Endodermal cell (in vitro differentiated cells): Measurements from ENCODE around the gene FRRS1L. TPM values are rescaled to one million over a fixed set of nuclear protein-coding genes. Genes with fewer than 3 reads are reported as not detected.

Experiments
- DNase-seq: peaks from one replicate; pipeline ENCODE4 v3.0.0-alpha.2; 2017
- H3K27ac ChIP-seq: 2 replicates; pipeline ENCODE4 v1.5.1; 2013; ENCODE audit warnings: mild to moderate bottlenecking, low read depth, low read length, moderate library complexity
- H3K27me3 ChIP-seq: 2 replicates; pipeline ENCODE4 v1.6.1; 2013; ENCODE audit warnings: mild to moderate bottlenecking, low read length, moderate library complexity; ENCODE audit not compliant: insufficient read depth, control insufficient read depth, poor library complexity, severe bottlenecking
- H3K36me3 ChIP-seq: 2 replicates; pipeline ENCODE4 v1.7.0; 2013; ENCODE audit warnings: mild to moderate bottlenecking, low read length, moderate library complexity; ENCODE audit not compliant: control insufficient read depth, insufficient read depth
- H3K4me1 ChIP-seq: one replicate; pipeline ENCODE4 v1.7.0; 2013; ENCODE audit warnings: low read length; ENCODE audit not compliant: control insufficient read depth, insufficient read depth
- H3K4me3 ChIP-seq: 2 replicates; pipeline ENCODE4 v1.5.1; 2013; ENCODE audit warnings: mild to moderate bottlenecking, low read length, moderate library complexity
- H3K9ac ChIP-seq: 2 replicates; pipeline ENCODE4 v1.6.1; 2013; ENCODE audit warnings: mild to moderate bottlenecking, low read length, moderate library complexity; ENCODE audit not compliant: poor library complexity, severe bottlenecking; ENCODE audit errors: extremely low read depth
- H3K9me3 ChIP-seq: 2 replicates; pipeline ENCODE4 v1.6.1; 2013; ENCODE audit warnings: mild to moderate bottlenecking, low read length, moderate library complexity; ENCODE audit not compliant: control insufficient read depth
- H3K27ac Mint-ChIP-seq: 2 replicates; pipeline ENCODE4 v1.8.0; 2020; ENCODE audit warnings: mixed read lengths
- H3K27me3 Mint-ChIP-seq: 2 replicates; pipeline ENCODE4 v1.8.0; 2021; ENCODE audit warnings: mild to moderate bottlenecking, mixed read lengths; ENCODE audit not compliant: insufficient read depth
- H3K36me3 Mint-ChIP-seq: 2 replicates; pipeline ENCODE4 v1.8.0; 2020; ENCODE audit warnings: low read depth, mixed read lengths
- H3K4me1 Mint-ChIP-seq: 2 replicates; pipeline ENCODE4 v1.8.0; 2020; ENCODE audit warnings: mixed read lengths
- H3K4me3 Mint-ChIP-seq: 2 replicates; pipeline ENCODE4 v1.8.0; 2020; ENCODE audit warnings: mild to moderate bottlenecking, moderate library complexity, mixed read lengths
- H3K9me3 Mint-ChIP-seq: 2 replicates; pipeline ENCODE4 v1.8.0; 2020; ENCODE audit warnings: mild to moderate bottlenecking, mixed read lengths
- CTCF ChIP-seq: fragments of 200-600 bp; sonication (generic); conservative IDR thresholded peaks from 2 replicates; pipeline ENCODE4 v1.5.0; 2021; ENCODE audit warnings: antibody characterized with exemption, mild to moderate bottlenecking
- WGBS, 2 experiments: methylation state at CpG; one replicate each; pipeline versions ENCODE4 v1.1.5 to v1.1.7; 2013; ENCODE audit warnings: missing lambda C conversion rate in 2 of 2, mixed read lengths in 1 of 2; ENCODE audit not compliant: insufficient coverage in 1 of 2, insufficient read length in 1 of 2; 5-methylcytosine and 5-hydroxymethylcytosine counted together
- total RNA-seq, 2 donors: library from RNA; stranded (reverse); fragmentation: NEBNext Ultra II Directional in 1 of 2; extraction: Animal tissue kit (Norgen Biotek cat#: 25700) in 1 of 2; gene quantifications; 2 replicates in 1 of 2; 3 replicates in 1 of 2; pipeline ENCODE4 v1.2.1, GENCODE V29; 2021

FRRS1L gene
- total RNA-seq, 2 donors from 2014 or later, result 1.5 to 1.8 TPM

DNA sequence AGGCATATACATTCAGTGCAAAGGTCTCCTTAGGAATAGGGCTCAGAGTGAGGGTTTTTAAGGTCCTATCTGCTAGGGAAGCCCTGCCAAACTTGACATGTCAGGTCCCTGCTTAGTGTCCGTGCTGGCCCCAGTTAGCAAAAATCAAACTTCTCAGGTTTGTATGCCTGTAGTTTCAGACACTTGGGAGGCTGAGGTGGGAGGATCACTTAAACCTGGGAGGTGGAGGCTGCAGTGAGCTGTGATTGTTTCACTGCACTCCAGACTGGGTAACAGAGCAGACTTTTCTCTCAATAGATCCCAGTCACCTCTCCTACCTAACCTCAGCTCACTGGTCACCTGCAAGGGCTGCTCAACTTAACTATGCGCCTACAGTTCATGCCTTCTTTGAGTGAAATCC lies 28.6 kb downstream of the FRRS1L start:
- Histone ChIP-seq H3K27ac (no peak overlapping the region), H3K36me3 (no peaks in the 10 kb centered on the region), H3K4me1 (peaks cover 5% of the 10 kb centered on the region), H3K27me3 (no peaks in the 10 kb centered on the region), H3K9ac (no peak overlapping the region), H3K4me3 (no peak overlapping the region), H3K9me3 (no peaks in the 10 kb centered on the region)
- Mint-ChIP-seq H3K36me3 (no peaks in the 10 kb centered on the region), H3K27ac (no peak overlapping the region), H3K4me3 (no peak overlapping the region), H3K27me3 (no peaks in the 10 kb centered on the region), H3K9me3 (no peaks in the 10 kb centered on the region), H3K4me1 (peaks cover 12% of the 10 kb centered on the region)
- no peak for DNase-seq
- 91 to 100% methylated on average over 1 to 2 of the region's 2 CpGs for WGBS, 2 experiments
- no peak for TF ChIP-seq CTCF

- Histone ChIP-seq H3K27me3 (no peaks in the 10 kb centered on the region), H3K9me3 (no peaks in the 10 kb centered on the region), H3K36me3 (no peaks in the 10 kb centered on the region), H3K9ac (no peak overlapping the region), H3K27ac (no peak overlapping the region), H3K4me1 (no peaks in the 10 kb centered on the region), H3K4me3 (no peak overlapping the region)
- H3K4me1 Mint-ChIP-seq, result peaks cover 3% of the 10 kb centered on the region
- H3K4me3 Mint-ChIP-seq, result no peak overlapping the region
- no peak for TF ChIP-seq CTCF
- H3K9me3 Mint-ChIP-seq, result no peaks in the 10 kb centered on the region
- no peak for DNase-seq
- H3K36me3 Mint-ChIP-seq, result no peaks in the 10 kb centered on the region
- no peak overlapping the region for H3K27ac Mint-ChIP-seq
- peaks cover 2% of the 10 kb centered on the region for H3K27me3 Mint-ChIP-seq
- WGBS, 2 experiments, result 98 to 100% methylated on average over 1 of the region's 1 CpG
These were observed 32.9 kb downstream of the FRRS1L start for GRCh38 chr9:109134167-109134578.

- no peaks in the 10 kb centered on the region for H3K27me3 ChIP-seq
- no peak for DNase-seq
- Mint-ChIP-seq H3K27ac (no peak overlapping the region), H3K9me3 (no peaks in the 10 kb centered on the region), H3K4me1 (peaks cover 3% of the 10 kb centered on the region), H3K27me3 (peaks cover 2% of the 10 kb centered on the region), H3K4me3 (no peak overlapping the region), H3K36me3 (no peaks in the 10 kb centered on the region)
- no peaks in the 10 kb centered on the region for H3K36me3 ChIP-seq
- H3K9ac ChIP-seq, result no peak overlapping the region
- H3K4me1 ChIP-seq, result no peaks in the 10 kb centered on the region
- no peak overlapping the region for H3K4me3 ChIP-seq
- H3K27ac ChIP-seq, result no peak overlapping the region
- TF ChIP-seq CTCF, result no peak
- 90% methylated on average over 1 of the region's 2 CpGs; no CpG with 5 or more reads in 1 of the 2 experiments for WGBS, 2 experiments
- no peaks in the 10 kb centered on the region for H3K9me3 ChIP-seq
These were observed 33.5 kb downstream of the FRRS1L start for GRCh38 chr9:109133533-109133932.
